ENCODE data around the gene LPAR3. TPM values are rescaled to one million over a fixed set of nuclear protein-coding genes. Genes with fewer than 3 reads are reported as not detected.

Gene LPAR3
- total RNA-seq, 1 donor from 2014 or later: 14.0 TPM

DNA sequence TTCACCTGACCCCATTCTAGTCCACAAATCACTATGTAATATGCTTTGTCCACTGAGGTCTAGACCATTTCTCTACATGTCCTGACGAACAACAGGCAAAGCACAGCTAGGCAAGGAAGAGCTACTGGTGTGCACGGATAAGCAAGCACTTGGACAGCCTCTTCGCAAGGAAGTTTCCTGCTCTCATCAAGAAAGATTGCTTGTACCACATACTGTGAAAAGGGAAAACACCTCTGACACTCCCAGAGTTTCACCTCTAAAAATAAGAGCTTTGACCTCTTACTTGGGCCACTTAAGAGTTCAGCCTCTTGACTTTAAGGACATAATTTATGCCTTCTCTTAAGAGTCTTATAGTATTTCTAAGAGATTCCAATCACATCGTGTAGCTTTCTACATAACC is 36.0 kb upstream of the LPAR3 start:
- H3K4me3 Mint-ChIP-seq (ENCODE audit: unreplicated experiment): no peak overlapping the region
- no peak for DNase-seq
- no peaks in the 10 kb centered on the region for H3K27me3 Mint-ChIP-seq (ENCODE audit: unreplicated experiment)
- no peaks in the 10 kb centered on the region for H3K9me3 Mint-ChIP-seq (ENCODE audit: unreplicated experiment)
- no peaks in the 10 kb centered on the region for H3K36me3 Mint-ChIP-seq (ENCODE audit: unreplicated experiment)
- no peak for TF ChIP-seq CTCF (IDR thresholded peaks at IDR 0.05; ENCODE audit: partially characterized antibody, unreplicated experiment)
- H3K4me1 Mint-ChIP-seq (ENCODE audit: low read depth, unreplicated experiment): no peaks in the 10 kb centered on the region
- H3K27ac Mint-ChIP-seq (ENCODE audit: unreplicated experiment): no peak overlapping the region

GRCh38 chr1:84923317-84923716 is 30.3 kb upstream of the LPAR3 start:
- Mint-ChIP-seq H3K36me3 (ENCODE audit: unreplicated experiment) (no peaks in the 10 kb centered on the region), H3K4me1 (ENCODE audit: low read depth, unreplicated experiment) (peaks cover 12% of the 10 kb centered on the region), H3K4me3 (ENCODE audit: unreplicated experiment) (no peak overlapping the region), H3K27ac (ENCODE audit: unreplicated experiment) (no peak overlapping the region), H3K27me3 (ENCODE audit: unreplicated experiment) (peaks cover 4% of the 10 kb centered on the region), H3K9me3 (ENCODE audit: unreplicated experiment) (no peaks in the 10 kb centered on the region)
- no peak for DNase-seq
- TF ChIP-seq CTCF (IDR thresholded peaks at IDR 0.05; ENCODE audit: partially characterized antibody, unreplicated experiment): no peak

GRCh38 chr1:84920159-84920558 is 27.2 kb upstream of the LPAR3 start:
- Mint-ChIP-seq H3K27ac (ENCODE audit: unreplicated experiment) (peak overlapping the region; percentile 60), H3K4me3 (ENCODE audit: unreplicated experiment) (no peak overlapping the region), H3K4me1 (ENCODE audit: low read depth, unreplicated experiment) (peaks cover 12% of the 10 kb centered on the region), H3K36me3 (ENCODE audit: unreplicated experiment) (no peaks in the 10 kb centered on the region), H3K27me3 (ENCODE audit: unreplicated experiment) (peaks cover 4% of the 10 kb centered on the region), H3K9me3 (ENCODE audit: unreplicated experiment) (no peaks in the 10 kb centered on the region)
- DNase-seq: no peak
- no peak for TF ChIP-seq CTCF (IDR thresholded peaks at IDR 0.05; ENCODE audit: partially characterized antibody, unreplicated experiment)

GRCh38 chr1:84919461-84919970 is 26.5 kb upstream of the LPAR3 start:
- TF ChIP-seq CTCF (IDR thresholded peaks at IDR 0.05; ENCODE audit: partially characterized antibody, unreplicated experiment): no peak
- no peak overlapping the region for H3K4me3 Mint-ChIP-seq (ENCODE audit: unreplicated experiment)
- peaks cover 4% of the 10 kb centered on the region for H3K27me3 Mint-ChIP-seq (ENCODE audit: unreplicated experiment)
- peak overlapping the region; percentile 60 for H3K27ac Mint-ChIP-seq (ENCODE audit: unreplicated experiment)
- H3K4me1 Mint-ChIP-seq (ENCODE audit: low read depth, unreplicated experiment): peaks cover 12% of the 10 kb centered on the region
- DNase-seq: no peak
- no peaks in the 10 kb centered on the region for H3K9me3 Mint-ChIP-seq (ENCODE audit: unreplicated experiment)
- no peaks in the 10 kb centered on the region for H3K36me3 Mint-ChIP-seq (ENCODE audit: unreplicated experiment)

GRCh38 chr1:84918726-84919336 is 25.8 kb upstream of the LPAR3 start:
- Mint-ChIP-seq H3K4me3 (ENCODE audit: unreplicated experiment) (no peak overlapping the region), H3K27ac (ENCODE audit: unreplicated experiment) (peak overlapping the region; percentile 46), H3K36me3 (ENCODE audit: unreplicated experiment) (no peaks in the 10 kb centered on the region), H3K9me3 (ENCODE audit: unreplicated experiment) (no peaks in the 10 kb centered on the region), H3K4me1 (ENCODE audit: low read depth, unreplicated experiment) (peaks cover 12% of the 10 kb centered on the region), H3K27me3 (ENCODE audit: unreplicated experiment) (peaks cover 4% of the 10 kb centered on the region)
- DNase-seq: no peak
- TF ChIP-seq CTCF (IDR thresholded peaks at IDR 0.05; ENCODE audit: partially characterized antibody, unreplicated experiment): no peak

All from glutamatergic neuron (in vitro differentiated cells).